GM19372 (cell line): ENCODE data around the gene SMC3.
"Not testable (repeated sequence)": the region's sequence is repeated elsewhere in the genome, so short reads cannot be mapped to it uniquely, and the experiment has no call there.

Experiments used
- ATAC-seq: cut with Tn5 transposase; IDR thresholded peaks from one replicate; pipeline ENCODE4 v1.9.1; 2021; ENCODE audit warnings: mild to moderate bottlenecking, low read depth, moderate library complexity; ENCODE audit not compliant: unreplicated experiment

Gene SMC3

DNA sequence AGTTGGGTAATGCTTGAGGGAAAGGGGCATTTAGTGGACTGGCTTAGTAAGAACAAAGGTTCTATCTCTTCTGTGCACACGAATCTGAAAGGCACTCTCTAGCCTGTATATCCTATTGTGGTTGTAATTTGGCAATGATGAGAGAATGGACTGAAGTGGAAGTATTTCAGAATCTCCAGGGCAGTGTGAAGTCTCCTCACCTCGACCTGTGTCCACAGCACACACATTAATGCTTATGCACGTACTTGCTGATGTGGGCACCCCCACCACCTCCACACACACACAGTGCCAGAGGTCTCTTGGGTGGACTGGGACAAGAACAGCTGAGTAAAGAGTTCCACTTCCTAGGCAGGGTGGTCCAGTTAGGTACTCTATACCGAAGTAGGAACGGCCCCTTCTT lies 6.9 kb downstream of the SMC3 start:
- ATAC-seq: no peak

DNA sequence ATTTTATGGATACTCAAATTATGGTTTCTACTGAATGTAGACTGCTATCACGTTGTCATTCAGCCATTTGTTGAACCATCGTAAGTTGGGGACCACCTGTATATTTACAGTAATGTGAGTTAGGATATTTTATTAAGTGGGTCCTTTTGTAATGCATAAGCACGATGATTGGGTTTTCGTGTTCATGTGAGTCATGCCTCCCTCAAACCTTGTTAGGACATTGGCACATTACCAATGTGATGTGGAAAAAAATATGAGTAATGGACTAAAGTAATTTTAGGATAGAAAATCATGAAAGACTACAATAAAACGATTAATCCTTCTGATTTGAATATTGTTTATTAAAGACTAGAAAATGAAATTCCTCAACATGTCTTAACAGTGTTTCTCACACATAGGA lies 8.7 kb downstream of the SMC3 start:
- no peak for ATAC-seq

DNA sequence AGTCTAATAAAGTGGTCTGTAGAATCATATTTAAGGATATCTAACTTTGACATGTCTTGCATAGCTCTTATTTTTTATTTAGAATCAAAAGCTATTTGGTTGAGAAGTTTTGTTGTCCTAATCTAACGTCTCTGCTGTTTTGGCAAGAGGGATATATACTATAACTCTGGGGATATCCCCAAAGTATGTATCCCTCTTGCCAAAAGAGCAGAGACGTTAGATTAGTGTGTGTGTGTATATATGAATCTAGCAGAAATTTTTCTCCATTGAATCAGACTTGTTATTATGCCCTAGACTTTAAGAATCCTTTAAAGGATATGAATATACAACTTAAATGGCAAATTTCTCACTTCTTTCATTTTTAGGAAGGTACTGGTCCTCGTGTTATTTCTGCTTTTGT lies 9.6 kb downstream of the SMC3 start:
- no peak for ATAC-seq

DNA sequence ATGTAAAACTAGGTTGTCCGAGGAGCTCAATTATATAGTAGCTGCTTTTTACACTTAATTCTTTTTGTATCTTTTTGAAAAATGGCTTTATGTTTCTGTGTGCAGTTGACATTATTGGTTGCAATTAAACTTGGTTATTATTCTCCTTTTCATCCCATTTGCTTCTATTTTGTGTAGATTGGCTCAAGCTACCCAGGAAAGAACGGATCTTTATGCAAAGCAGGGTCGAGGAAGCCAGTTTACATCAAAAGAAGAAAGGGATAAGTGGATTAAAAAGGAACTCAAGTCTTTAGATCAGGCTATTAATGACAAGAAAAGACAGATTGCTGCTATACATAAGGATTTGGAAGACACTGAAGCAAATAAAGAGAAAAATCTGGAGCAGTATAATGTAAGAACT lies 16.5 kb downstream of the SMC3 start:
- no peak for ATAC-seq

DNA sequence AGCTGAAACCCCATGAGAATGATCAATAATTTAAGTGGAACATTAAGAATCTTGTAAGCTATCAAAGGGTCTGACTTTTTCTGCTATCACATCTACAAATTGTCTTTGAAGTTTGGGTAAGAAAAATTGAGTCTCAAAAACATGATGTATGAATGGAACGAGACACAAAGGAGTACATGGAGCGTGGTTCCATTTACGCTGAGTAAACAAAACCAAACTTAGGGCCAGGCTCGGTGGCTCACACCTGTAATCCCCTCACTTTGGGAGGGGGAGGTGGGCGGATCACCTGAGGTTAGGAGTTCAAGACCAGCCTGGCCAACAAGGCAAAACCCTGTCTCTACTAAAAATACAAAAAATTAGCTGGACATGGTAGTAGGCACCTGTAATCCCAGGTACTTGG lies 24.3 kb downstream of the SMC3 start:
- no peak for ATAC-seq

DNA sequence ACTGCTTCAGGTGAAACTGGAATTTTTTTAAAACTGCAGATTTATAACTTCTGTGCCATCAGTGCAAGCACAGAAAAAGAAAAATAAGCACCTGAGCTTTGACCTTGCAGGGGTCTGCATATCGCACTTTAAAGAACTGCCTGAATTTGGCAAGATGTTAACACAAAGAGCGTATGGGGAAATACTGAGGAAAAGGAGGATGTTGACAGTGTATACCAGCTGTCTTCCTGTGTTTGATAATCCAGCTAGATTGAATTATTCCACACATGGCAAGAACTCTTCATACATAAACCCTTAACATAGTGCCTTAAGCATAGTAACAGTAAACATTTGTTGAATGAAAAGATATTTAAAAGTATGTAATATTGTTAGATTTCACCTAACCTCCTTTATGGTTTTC lies 30.0 kb downstream of the SMC3 start:
- ATAC-seq: no peak

DNA sequence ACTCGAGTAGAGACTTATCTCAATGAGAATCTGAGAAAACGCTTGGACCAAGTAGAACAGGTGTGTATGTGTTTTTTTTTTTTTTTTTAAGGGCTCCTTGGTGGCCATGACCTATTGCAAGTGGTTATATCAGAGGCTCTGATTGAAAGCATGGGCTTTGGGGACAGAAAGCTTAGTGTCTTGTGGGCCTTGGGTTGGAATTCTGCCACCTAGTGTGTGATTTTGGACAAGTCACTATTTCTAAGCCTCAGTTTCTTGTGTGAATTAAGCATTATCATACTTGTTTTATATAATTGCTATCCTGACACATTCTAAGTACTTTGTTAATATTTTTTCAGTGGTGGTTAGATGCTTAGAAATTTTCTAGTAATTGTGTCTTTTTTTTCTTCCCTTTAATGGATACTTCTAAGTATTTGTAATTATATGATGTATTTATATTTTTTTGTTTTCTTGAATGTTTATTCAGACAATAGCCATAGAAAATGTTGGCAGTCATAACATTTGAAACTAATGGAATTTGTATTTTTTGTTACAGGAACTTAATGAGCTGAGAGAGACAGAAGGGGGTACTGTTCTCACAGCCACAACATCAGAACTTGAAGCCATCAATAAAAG lies 33.1 kb downstream of the SMC3 start:
- ATAC-seq: no peak

DNA sequence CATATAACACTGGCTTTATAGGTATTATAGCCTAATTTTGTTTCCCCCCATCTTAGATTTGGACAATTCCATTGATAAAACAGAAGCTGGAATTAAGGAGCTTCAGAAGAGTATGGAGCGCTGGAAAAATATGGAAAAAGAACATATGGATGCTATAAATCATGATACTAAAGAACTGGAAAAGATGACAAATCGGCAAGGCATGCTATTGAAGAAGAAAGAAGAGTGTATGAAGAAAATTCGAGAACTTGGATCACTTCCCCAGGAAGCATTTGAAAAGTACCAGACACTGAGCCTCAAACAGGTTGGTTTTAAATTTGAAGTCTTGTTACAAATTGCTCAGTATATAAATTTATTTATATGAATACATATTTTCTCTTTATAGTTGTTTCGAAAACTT lies 34.1 kb downstream of the SMC3 start:
- ATAC-seq: no peak

DNA sequence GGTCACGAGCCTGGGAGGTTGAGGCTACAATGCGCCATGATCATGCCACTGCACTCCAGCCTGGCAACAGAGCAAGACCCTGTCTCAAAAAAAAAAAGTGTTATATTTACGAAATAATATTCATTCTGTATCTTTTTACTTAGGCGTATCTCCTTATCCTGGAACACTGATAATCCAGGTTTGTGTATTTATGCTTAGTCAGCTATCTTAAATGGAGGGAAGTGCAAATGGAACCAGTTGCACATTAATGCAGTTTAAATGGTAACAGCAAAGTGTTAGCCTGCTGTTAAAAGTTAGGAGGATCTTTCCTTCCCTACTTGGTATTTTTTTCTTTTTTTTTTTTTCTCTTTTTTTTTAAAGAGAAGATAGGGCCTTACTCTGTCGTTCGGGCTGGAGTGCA lies 40.6 kb downstream of the SMC3 start:
- ATAC-seq: no peak

DNA sequence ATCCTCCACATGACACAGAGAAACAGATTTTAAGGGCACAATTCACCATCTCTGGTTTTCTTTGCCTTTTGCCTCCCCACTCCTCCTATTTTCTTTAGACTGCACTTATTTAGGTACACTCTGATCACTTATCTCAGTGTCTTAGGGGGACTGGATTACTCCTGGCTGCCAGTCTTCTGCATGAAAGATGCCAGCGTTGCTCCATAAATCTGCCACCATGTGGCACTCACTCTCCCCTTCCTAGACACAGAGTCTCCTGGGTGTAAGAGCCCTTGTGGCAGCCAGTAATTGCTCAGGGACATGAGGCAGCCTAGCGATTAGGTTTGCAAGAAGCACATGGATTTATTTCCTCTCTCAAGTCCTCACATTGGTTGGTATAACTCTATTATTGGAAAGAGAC lies 42.1 kb downstream of the SMC3 start:
- no peak for ATAC-seq

DNA sequence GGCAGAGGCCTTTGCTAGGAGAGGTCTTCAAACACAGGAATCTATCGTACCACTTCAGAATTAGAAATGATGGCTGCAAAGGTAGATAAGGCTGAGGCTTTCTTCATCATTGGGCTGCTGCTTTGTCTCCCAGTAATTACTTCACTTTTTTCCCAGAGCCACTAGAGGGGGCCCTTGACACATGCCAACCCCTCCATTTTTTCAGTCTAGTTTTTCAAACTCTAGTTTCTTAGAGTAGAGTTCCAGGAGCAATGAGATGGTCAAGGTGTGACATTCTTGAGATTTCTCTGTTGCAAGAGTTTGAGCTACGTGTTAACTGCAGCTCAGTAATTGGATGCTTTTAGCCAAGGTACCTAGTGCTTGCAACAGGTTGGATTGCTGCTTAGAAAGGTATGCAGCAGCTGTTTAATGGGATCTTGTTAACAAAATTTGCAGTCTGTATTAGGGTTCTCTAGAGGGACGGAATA lies 42.8 kb downstream of the SMC3 start:
- ATAC-seq: no peak

DNA sequence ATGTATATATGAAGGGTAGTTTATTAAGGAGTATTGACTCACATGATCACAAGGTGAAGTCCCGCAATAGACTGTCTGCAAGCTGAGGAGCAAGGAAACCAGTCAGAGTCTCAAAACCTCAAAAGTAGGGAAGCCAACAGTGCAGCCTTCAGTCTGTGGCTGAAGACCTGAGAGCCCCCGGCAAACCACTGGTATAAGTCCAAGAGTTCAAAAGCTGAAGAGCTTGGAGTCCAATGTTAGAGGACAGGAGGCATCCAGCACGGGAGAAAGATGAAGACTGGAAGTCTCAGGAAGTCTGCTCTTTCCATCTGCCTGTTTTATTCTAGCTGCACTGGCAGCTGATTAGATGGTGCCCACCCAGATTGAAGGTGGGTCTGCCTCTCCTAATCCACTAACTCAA lies 43.3 kb downstream of the SMC3 start:
- not testable (repeated sequence) for ATAC-seq

DNA sequence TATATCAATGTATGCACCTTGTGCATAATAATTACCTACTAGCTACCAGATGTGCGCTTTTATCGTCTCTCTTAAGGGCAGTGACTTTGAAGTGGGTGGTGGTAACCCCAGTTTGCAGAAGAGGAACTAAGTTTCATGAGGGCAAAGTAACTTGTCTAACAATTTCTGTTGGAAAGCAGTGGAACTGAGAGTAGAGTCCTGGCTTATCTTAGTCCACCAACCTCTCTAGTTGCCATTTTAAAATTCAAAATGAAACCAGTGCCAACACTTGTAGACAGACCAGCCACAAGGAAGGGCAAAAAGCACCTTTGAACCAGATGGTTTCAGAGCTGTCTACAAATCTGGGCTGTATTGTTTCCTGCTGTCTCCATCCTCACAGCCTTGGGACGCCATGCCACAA lies 44.6 kb downstream of the SMC3 start:
- no peak for ATAC-seq

DNA sequence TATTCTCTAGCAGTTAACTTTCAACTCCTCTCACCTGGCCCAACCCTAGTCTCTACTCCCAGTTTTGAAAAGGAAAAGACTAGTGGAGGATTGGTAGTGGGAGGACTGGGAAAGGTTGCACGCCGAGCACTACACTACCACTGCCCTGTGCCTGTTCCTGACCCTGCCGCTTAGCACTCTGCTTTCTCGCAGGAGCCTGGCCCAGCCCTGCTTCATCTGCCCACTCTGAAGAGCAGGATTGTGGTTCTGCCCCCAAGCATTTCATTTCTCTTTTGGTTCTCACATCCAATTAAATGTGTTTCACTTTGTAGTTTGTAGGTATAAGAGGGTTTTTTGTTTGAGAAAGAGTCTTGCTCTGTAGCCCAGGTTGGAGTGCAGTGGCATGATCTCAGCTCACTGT lies 45.1 kb downstream of the SMC3 start:
- ATAC-seq: no peak

DNA sequence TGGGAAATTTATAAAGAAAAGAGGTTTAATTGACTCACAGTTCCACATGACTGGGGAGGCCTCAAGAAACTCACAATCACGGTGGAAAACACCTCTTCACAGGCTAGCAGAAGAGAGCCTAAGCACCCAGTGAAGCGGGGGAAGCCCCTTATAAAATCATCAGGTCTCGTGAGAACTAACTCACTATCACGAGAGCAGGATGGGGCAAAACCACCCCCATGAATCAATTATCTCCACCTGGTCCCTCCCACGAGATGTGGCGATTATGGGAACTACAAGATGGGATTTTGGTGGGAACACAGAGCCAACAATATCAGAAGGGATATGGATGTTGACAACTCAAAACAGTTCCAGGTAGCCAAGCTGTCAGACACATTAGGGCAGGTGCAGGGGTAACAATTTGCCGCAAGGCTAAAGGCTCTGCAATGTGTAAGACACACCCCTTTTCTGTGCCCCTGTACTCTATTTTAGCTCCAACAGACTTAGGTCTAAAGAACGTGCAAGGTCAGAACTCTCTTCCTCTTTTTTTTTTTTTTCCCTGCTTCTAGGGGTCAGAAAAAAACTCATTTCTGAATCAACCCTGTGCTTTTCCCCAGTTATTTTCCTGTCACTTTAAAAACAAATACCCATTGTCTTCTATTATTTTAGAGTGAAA lies 46.0 kb downstream of the SMC3 start:
- ATAC-seq: no peak

DNA sequence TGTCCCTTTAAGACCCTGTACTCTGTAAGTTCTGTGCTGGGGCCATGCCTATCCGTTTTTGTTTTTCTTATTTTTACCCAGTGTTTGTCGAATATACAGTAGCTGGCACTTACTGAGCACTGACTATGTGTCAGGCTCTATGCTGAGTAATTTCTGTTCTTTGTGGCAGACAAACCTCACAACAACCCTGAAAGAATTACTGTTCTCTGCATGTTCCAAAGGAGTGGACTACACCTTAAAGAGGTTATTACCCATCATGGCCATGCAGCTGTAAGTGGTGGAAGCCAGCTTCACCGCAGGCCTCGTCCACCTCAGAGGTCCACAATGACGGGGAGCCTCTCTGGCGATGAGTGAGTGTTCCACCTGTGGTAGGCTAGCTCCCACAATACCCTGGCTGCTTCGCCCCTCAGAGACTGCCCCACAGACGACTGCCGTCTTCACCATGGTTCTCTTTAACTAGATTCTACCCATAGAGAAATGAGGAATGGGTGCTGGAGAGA lies 46.6 kb downstream of the SMC3 start:
- ATAC-seq: no peak

DNA sequence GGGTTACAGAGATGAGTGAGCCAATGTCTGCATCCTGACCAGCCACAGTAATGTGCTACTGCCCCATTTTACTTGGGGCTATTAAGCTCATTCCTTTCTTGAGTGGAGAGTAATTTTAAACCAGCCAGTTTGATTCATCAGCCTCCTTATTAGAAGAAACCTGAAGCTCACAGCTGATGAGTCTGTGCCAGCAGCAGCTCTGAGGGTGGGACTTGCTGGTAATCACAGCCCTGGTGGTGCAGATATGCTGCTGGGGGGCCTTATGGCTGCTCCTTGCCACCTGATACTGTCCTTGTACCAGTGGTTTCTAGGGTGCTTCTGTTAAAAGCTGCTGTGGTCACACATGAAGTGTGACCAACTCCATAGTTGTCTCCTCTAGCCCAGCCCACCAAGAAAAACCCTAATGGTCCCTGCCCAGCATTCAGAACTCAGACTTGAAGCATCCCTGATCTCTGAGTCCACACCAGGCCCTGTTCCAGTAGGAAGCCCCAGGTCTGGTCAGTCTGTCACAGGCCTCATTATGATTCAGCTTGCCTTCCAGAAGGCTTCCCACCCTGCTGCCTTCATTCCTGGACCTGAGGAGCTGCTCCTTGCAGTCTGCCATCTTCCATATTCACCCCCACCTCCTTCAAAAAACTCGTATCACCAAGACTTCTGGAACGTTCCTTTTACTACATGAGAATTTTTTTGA lies 47.7 kb downstream of the SMC3 start:
- ATAC-seq: no peak

DNA sequence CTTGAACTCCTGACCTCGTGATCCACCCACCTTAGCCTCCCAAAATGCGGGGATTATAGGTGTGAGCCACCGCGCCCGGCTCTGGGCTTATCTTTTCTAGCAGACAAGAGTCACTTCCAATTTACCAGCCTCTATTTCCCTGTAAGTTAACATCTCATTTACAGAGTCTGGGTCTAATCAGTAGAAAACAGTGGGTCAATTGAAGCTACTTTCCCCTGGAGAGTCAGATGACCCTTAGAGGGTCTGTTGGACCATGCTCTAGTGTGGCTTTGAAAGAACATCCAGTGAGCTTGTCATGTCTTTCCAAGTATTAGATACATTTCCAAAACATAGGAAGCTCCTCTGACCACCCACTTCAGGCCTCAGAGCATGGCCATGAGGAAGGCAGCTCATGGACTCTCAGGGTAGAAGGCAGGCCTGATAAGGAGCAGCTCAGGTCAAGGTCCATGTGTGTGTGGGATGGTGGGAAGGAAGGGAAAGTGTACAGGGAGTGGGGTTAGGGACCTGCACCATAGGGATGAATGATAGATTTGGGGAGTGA lies 49.1 kb downstream of the SMC3 start:
- no peak for ATAC-seq

DNA sequence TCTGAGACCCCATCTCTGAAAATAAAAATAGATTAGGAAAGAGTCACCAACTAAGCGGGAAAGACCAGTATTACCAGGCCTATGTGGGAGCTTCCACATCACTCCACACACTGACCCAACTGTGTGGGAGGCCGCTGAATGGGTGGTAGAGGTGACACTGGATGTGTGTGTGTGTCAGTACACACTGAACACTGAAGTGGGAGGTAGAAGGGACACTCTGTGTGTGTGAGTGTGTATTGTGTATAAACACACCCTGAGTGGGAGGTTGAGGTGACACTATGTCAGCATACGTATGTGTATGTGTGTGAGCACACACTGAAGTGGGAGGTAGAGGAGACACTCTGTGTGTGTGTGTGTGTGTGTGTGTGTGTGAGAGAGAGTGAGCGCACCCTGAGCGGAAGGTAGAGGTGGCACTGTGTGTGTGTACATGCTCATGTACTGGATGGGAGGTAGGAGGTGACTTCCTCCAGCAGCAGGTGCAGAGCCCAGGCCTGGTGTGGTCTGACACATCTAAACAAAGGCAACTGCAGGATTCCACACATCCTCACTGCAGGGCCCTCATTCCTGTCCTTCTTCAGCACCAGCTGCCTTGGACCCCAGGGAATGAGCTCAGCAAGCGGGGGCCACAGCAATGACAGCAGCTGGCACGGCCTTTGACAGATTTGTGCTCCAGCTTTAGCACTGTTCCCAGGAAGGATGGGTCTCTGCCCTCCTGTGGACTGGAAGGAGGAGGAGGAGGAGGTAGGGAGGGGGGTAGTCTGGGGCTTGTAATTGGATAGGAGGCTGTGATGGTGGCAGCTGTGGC lies 50.1 kb downstream of the SMC3 start:
- no peak for ATAC-seq

DNA sequence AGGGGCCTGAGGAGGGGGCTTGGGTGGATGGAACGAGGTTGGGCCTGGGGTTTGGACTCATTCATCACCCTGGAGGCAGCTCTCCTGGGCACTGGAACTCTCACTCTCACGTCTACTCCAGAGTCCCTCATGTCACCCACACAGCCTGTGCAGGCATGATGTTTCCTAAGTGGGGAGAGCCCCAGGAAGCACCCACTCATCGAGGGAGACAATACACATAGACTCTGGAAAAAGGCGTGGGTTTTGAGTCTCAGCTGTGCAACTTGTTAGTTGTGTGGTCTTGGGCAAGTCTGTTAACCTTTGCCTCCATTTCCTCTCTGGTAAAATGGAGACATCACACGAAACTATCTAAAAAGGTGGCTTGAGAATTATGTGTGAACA lies 50.7 kb downstream of the SMC3 start:
- no peak for ATAC-seq
